B cell (primary cell): ENCODE data around the gene VPS26C. TPM values are rescaled to one million over a fixed set of nuclear protein-coding genes. Genes with fewer than 3 reads are reported as not detected.
"Not testable (repeated sequence)": the region's sequence is repeated elsewhere in the genome, so short reads cannot be mapped to it uniquely, and the experiment has no call there.

Source experiments
- ATAC-seq: fragments of 200-7000 bp; cut with Tn5 transposase; one replicate; pipeline ENCODE4 v1.10.0; 2021; ENCODE audit warnings: low read depth, mild to moderate bottlenecking, moderate number of reproducible peaks, moderate library complexity
- CTCF ChIA-PET: fragments of 350-600 bp; sonication (Branson Sonifier 250); formaldehyde crosslinking; loops from one replicate; lab custom pipeline; 2021; ENCODE audit warnings: antibody characterized with exemption, inconsistent platforms; lab: Charles Lee
- POLR2A ChIA-PET: fragments of 350-600 bp; sonication (Branson Sonifier 250); formaldehyde crosslinking; loops from one replicate; lab custom pipeline; 2021; ENCODE audit warnings: antibody characterized with exemption; lab: Charles Lee
- DNase-seq: peaks from one replicate; pipeline ENCODE4 v3.0.0; 2013
- H2AFZ ChIP-seq: 2 replicates; pipeline ENCODE4 v1.6.1; 2012; ENCODE audit warnings: mild to moderate bottlenecking, low read depth, low read length; ENCODE audit not compliant: insufficient read depth, poor library complexity, severe bottlenecking
- H3K27ac ChIP-seq, 2 donors: 1 replicate in 1 of 2; 2 replicates in 1 of 2; pipeline ENCODE4 v1.5.1; 2012 to 2013; ENCODE audit warnings: low read length in 2 of 2, mild to moderate bottlenecking in 2 of 2, moderate library complexity in 1 of 2
- H3K27me3 ChIP-seq, 4 experiments: fragments of 200-600 bp in 1 of 4; sonication (generic) in 1 of 4; replicated peaks in 1 of 4; 1 replicate in 2 of 4; 2 replicates in 2 of 4; pipeline versions ENCODE4 v1.6.1 to v1.7.0; 2013 to 2016; ENCODE audit warnings: low read length in 3 of 4, mild to moderate bottlenecking in 2 of 4, mixed read lengths in 1 of 4, moderate library complexity in 1 of 4; ENCODE audit not compliant: insufficient read depth in 4 of 4, control insufficient read depth in 3 of 4; ENCODE audit errors: control extremely low read depth in 1 of 4
- H3K36me3 ChIP-seq, 2 experiments: replicated peaks in 1 of 2; 1 replicate in 1 of 2; 2 replicates in 1 of 2; pipeline versions ENCODE4 v1.6.1 to v1.7.1; 2013; ENCODE audit warnings: low read length in 1 of 2; ENCODE audit not compliant: insufficient read depth in 2 of 2, control insufficient read depth in 1 of 2; ENCODE audit errors: control extremely low read depth in 1 of 2, extremely low read depth in 1 of 2
- H3K4me1 ChIP-seq, 2 donors: fragments of 200-600 bp in 1 of 2; sonication (generic) in 1 of 2; 1 replicate in 1 of 2; 2 replicates in 1 of 2; pipeline versions ENCODE4 v1.5.1 to v1.6.1; 2013 to 2017; ENCODE audit warnings: low read length in 2 of 2; ENCODE audit not compliant: control insufficient read depth in 2 of 2, insufficient read depth in 2 of 2
- H3K4me2 ChIP-seq: replicated peaks from 2 replicates; pipeline ENCODE3; 2012; ENCODE audit warnings: mild to moderate bottlenecking, low read depth, low read length; ENCODE audit not compliant: poor library complexity, severe bottlenecking
- H3K4me3 ChIP-seq, 5 experiments: fragments of 200-600 bp in 1 of 5; sonication (generic) in 1 of 5; 1 replicate in 3 of 5; 2 replicates in 2 of 5; pipeline versions ENCODE4 v1.5.1 to v1.7.0; 2011 to 2016; ENCODE audit warnings: low read length in 4 of 5, mild to moderate bottlenecking in 4 of 5, low read depth in 2 of 5, control low read depth in 1 of 5, moderate library complexity in 1 of 5; ENCODE audit not compliant: insufficient read depth in 1 of 5; ENCODE audit errors: control extremely low read depth in 1 of 5, extremely low read depth in 1 of 5
- H3K79me2 ChIP-seq: fragments of 200-600 bp; sonication (generic); one replicate; pipeline ENCODE4 v1.6.0; 2016; ENCODE audit warnings: low read length; ENCODE audit not compliant: control insufficient read depth, insufficient read depth
- H3K9ac ChIP-seq: fragments of 200-600 bp; sonication (generic); 2 replicates; pipeline ENCODE4 v1.6.1; 2017; ENCODE audit warnings: mild to moderate bottlenecking, low read length, moderate library complexity
- H3K9me3 ChIP-seq, 3 donors: one replicate each; pipeline versions ENCODE4 v1.6.1 to v1.7.1; 2013; ENCODE audit warnings: low read length in 2 of 3; ENCODE audit not compliant: control insufficient read depth in 2 of 3, insufficient read depth in 1 of 3; ENCODE audit errors: control extremely low read depth in 1 of 3
- H4K20me1 ChIP-seq: 2 replicates; pipeline ENCODE4 v1.6.0; 2012; ENCODE audit warnings: mild to moderate bottlenecking, low read length; ENCODE audit not compliant: insufficient read depth, control insufficient read depth, poor library complexity, severe bottlenecking
- H3K27ac Mint-ChIP-seq: one replicate; pipeline ENCODE4 v1.8.0; 2021; ENCODE audit warnings: mixed read lengths
- H3K27me3 Mint-ChIP-seq: one replicate; pipeline ENCODE4 v1.8.0; 2021; ENCODE audit warnings: mixed read lengths
- H3K4me1 Mint-ChIP-seq: one replicate; pipeline ENCODE4 v1.8.0; 2021; ENCODE audit warnings: mixed read lengths
- H3K4me3 Mint-ChIP-seq: one replicate; pipeline ENCODE4 v1.8.0; 2021; ENCODE audit warnings: mixed read lengths
- H3K9me3 Mint-ChIP-seq: one replicate; pipeline ENCODE4 v1.8.0; 2022; ENCODE audit warnings: mixed read lengths; ENCODE audit not compliant: insufficient read depth
- EZH2 ChIP-seq: IDR thresholded peaks from 2 replicates; pipeline ENCODE4 v1.6.1; 2012; ENCODE audit warnings: borderline replicate concordance, low read depth, mild to moderate bottlenecking, moderate library complexity, low read length; ENCODE audit not compliant: insufficient read depth, poor library complexity, severe bottlenecking
- WGBS: methylation state at CpG from one replicate; pipeline ENCODE4 v1.1.5; 2013; ENCODE audit warnings: missing lambda C conversion rate; ENCODE audit not compliant: insufficient coverage; 5-methylcytosine and 5-hydroxymethylcytosine counted together
- intact Hi-C: fragments of 100-400 bp; cut with micrococcal nuclease; formaldehyde crosslinking; loops from one replicate; pipeline ENCODE4 v1.10.0; 2022
- polyA plus RNA-seq: library from polyadenylated mRNA; depleted of rRNA; stranded (reverse); fragments of >200 nt; gene quantifications from 2 replicates; pipeline ENCODE4 v1.2.3, GENCODE V29; 2012
- total RNA-seq, 2 donors: library from RNA; stranded (reverse); fragments of 120-200 nt in 1 of 2; gene quantifications; 1 replicate in 1 of 2; 2 replicates in 1 of 2; pipeline versions ENCODE4 v1.2.3 to v1.2.4, GENCODE V29; 2013 to 2022
- TF ChIP-seq, protein P1 (sequence below): fragments of 200-600 bp; IDR thresholded peaks from one replicate; pipeline ENCODE4 v1.8.0; 2022; ENCODE audit warnings: antibody characterized with exemption, mild to moderate bottlenecking

VPS26C gene
- total and polyA plus RNA-seq, 2 donors (not counting 1 experiment from before 2014, with no cell fraction given): 34.3 to 58.6 TPM

- H3K79me2 ChIP-seq, H3K4me3 ChIP-seq, H3K27me3 ChIP-seq, H4K20me1 ChIP-seq, H3K9me3 Mint-ChIP-seq, H3K27me3 Mint-ChIP-seq, H3K9me3 ChIP-seq, intact Hi-C loops, ATAC-seq, H3K9ac ChIP-seq, POLR2A ChIA-PET, H2AFZ ChIP-seq, CTCF ChIA-PET, H3K27ac ChIP-seq, H3K4me2 ChIP-seq, DNase-seq, H3K27ac Mint-ChIP-seq: not testable (repeated sequence)
- Mint-ChIP-seq H3K4me3 (peak overlapping the region; percentile 16), H3K4me1 (peaks cover 27% of the 10 kb centered on the region)
- H3K36me3 ChIP-seq: peaks cover 0 to 26% of the 10 kb centered on the region in 2 experiments
- WGBS: no CpG with 5 or more reads among the region's 3 CpGs
- H3K4me1 ChIP-seq: peaks cover 15 to 30% of the 10 kb centered on the region in 2 donors
These were observed 44.9 kb downstream of the VPS26C start for GRCh38 chr21:37222248-37222647.

GRCh38 chr21:37220981-37221664 is 46.0 kb downstream of the VPS26C start:
- H3K36me3 ChIP-seq: peaks cover 0 to 15% of the 10 kb centered on the region in 2 experiments
- Mint-ChIP-seq H3K27me3 (no peaks in the 10 kb centered on the region), H3K9me3 (no peaks in the 10 kb centered on the region), H3K4me3 (peak overlapping the region; percentile 96), H3K27ac (peak overlapping the region; percentile 91), H3K4me1 (peaks cover 27% of the 10 kb centered on the region)
- peaks cover 0 to 8% (median 0%) of the 10 kb centered on the region in 3 donors for H3K9me3 ChIP-seq
- TF ChIP-seq, protein P1, sequence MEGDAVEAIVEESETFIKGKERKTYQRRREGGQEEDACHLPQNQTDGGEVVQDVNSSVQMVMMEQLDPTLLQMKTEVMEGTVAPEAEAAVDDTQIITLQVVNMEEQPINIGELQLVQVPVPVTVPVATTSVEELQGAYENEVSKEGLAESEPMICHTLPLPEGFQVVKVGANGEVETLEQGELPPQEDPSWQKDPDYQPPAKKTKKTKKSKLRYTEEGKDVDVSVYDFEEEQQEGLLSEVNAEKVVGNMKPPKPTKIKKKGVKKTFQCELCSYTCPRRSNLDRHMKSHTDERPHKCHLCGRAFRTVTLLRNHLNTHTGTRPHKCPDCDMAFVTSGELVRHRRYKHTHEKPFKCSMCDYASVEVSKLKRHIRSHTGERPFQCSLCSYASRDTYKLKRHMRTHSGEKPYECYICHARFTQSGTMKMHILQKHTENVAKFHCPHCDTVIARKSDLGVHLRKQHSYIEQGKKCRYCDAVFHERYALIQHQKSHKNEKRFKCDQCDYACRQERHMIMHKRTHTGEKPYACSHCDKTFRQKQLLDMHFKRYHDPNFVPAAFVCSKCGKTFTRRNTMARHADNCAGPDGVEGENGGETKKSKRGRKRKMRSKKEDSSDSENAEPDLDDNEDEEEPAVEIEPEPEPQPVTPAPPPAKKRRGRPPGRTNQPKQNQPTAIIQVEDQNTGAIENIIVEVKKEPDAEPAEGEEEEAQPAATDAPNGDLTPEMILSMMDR: peak; percentile 24
- TF ChIP-seq EZH2: no peak
- no peaks in the 10 kb centered on the region for H3K27me3 ChIP-seq
- peaks cover 6% of the 10 kb centered on the region for H3K79me2 ChIP-seq
- H3K27ac ChIP-seq: peak overlapping the region; percentile 68 to 72
- WGBS: 2% methylated on average over 44 of the region's 46 CpGs
- ChIA-PET POLR2A (interaction anchor here (0.9 to 1.1 kb wide), 4 partner anchors 45 to 232 kb away, joined by 3 read pairs; partner anchors contain the start of gene DYRK1A), CTCF (interaction anchor here (0.5 to 1.6 kb wide), 6 partner anchors 20 to 1472 kb away, joined by 3 to 9 read pairs (median 4); partner anchors contain the start of gene VPS26C)
- H3K4me2 ChIP-seq: peak overlapping the region; percentile 92
- peak overlapping the region; percentile 89 for H3K9ac ChIP-seq
- H2AFZ ChIP-seq: peak overlapping the region; percentile 94
- peaks cover 15 to 30% of the 10 kb centered on the region in 2 donors for H3K4me1 ChIP-seq
- H3K4me3 ChIP-seq: peak overlapping the region; percentile 36 to 86 (median 78)
- H4K20me1 ChIP-seq: no peaks in the 10 kb centered on the region
- intact Hi-C loops: loop anchor here (1.0 to 2.0 kb wide), 7 partner anchors 13 to 343 kb away; partner anchors contain the start of genes PIGP, TTC3 and VPS26C
- peak; percentile 90 for ATAC-seq
- DNase-seq: peak; percentile 93
